Nephron progenitor cell (in vitro differentiated cells): ENCODE data around the gene PPID.
"Not testable (repeated sequence)": the region's sequence is repeated elsewhere in the genome, so short reads cannot be mapped to it uniquely, and the experiment has no call there.

ENCODE experiments used
- DNase-seq: peaks from one replicate; pipeline ENCODE4 v3.0.0; 2021
- H3K27ac Mint-ChIP-seq: 2 replicates; pipeline ENCODE4 v1.8.0; 2021; ENCODE audit warnings: mild to moderate bottlenecking, moderate library complexity, mixed read lengths
- H3K27me3 Mint-ChIP-seq: 2 replicates; pipeline ENCODE4 v1.8.0; 2021; ENCODE audit warnings: mild to moderate bottlenecking, low read depth, mixed read lengths; ENCODE audit not compliant: poor library complexity
- H3K36me3 Mint-ChIP-seq: 2 replicates; pipeline ENCODE4 v1.8.0; 2021; ENCODE audit warnings: low read depth, mixed read lengths
- H3K4me1 Mint-ChIP-seq: 2 replicates; pipeline ENCODE4 v1.8.0; 2021; ENCODE audit warnings: mixed read lengths
- H3K4me3 Mint-ChIP-seq: 2 replicates; pipeline ENCODE4 v1.8.0; 2021; ENCODE audit warnings: mild to moderate bottlenecking, moderate library complexity, mixed read lengths
- H3K9me3 Mint-ChIP-seq: 2 replicates; pipeline ENCODE4 v1.8.0; 2021; ENCODE audit warnings: mild to moderate bottlenecking, moderate library complexity, mixed read lengths
- TF ChIP-seq, protein P1 (sequence below): fragments of 200-600 bp; sonication (generic); IDR thresholded peaks from 2 replicates; pipeline ENCODE4 v1.5.0; 2021; ENCODE audit warnings: antibody characterized with exemption

Gene PPID

DNA sequence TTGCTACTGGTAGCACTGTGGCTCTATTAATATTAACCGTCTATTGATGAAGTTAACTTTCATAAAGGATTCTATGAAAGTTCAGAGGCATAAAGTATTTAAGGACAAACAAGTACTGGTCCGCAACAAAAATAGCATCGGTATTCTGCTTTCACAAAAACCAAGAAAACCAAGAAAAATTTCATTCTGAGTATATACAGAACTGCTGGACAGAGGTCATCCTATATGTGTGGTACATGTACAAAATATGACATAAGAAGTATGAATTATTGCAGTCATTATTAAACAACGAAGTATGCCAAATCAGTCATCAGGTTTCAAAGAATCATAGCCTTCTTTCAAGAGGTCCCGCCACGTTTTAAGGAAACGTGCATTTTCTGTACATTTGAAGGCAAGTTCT, 53.9 kb downstream of the PPID start:
- peaks cover 39% of the 10 kb centered on the region for H3K4me1 Mint-ChIP-seq
- H3K27ac Mint-ChIP-seq, result no peak overlapping the region
- H3K4me3 Mint-ChIP-seq, result peak overlapping the region; percentile 73
- TF ChIP-seq, protein P1, sequence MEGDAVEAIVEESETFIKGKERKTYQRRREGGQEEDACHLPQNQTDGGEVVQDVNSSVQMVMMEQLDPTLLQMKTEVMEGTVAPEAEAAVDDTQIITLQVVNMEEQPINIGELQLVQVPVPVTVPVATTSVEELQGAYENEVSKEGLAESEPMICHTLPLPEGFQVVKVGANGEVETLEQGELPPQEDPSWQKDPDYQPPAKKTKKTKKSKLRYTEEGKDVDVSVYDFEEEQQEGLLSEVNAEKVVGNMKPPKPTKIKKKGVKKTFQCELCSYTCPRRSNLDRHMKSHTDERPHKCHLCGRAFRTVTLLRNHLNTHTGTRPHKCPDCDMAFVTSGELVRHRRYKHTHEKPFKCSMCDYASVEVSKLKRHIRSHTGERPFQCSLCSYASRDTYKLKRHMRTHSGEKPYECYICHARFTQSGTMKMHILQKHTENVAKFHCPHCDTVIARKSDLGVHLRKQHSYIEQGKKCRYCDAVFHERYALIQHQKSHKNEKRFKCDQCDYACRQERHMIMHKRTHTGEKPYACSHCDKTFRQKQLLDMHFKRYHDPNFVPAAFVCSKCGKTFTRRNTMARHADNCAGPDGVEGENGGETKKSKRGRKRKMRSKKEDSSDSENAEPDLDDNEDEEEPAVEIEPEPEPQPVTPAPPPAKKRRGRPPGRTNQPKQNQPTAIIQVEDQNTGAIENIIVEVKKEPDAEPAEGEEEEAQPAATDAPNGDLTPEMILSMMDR, result no peak
- no peak for DNase-seq
- H3K27me3 Mint-ChIP-seq, result no peaks in the 10 kb centered on the region
- H3K36me3 Mint-ChIP-seq, result peaks cover 44% of the 10 kb centered on the region
- peaks cover 9% of the 10 kb centered on the region for H3K9me3 Mint-ChIP-seq

DNA sequence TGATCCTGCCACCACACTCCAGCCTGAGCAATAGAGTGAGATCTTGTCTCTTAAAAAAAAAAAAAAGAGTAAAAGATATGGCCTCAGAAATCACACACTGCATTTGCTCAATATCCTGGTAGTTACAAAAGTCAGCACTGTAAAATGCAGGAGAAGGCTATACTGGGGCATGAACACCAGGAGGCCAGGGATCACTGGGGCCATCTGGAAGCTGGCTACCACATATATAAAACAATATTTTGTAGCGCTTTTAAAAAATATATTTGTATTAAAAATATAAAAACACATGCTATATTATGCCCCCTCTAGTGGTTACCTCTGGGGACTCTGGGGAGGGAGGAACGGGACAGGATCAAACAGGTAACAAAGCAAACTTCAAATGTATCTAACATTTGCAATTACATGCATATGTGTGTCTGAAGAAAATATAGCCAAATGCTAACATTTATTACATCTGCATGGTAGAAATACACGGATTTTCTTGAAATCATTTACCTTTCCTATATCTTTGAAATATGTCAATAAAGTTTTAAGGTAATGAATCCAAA, 55.5 kb downstream of the PPID start:
- Mint-ChIP-seq H3K9me3 (peaks cover 10% of the 10 kb centered on the region), H3K27me3 (no peaks in the 10 kb centered on the region), H3K36me3 (peaks cover 51% of the 10 kb centered on the region), H3K4me3 (no peak overlapping the region), H3K4me1 (peaks cover 45% of the 10 kb centered on the region), H3K27ac (no peak overlapping the region)
- peak; percentile 14 for DNase-seq
- TF ChIP-seq, protein P1, result peak; percentile 57

DNA sequence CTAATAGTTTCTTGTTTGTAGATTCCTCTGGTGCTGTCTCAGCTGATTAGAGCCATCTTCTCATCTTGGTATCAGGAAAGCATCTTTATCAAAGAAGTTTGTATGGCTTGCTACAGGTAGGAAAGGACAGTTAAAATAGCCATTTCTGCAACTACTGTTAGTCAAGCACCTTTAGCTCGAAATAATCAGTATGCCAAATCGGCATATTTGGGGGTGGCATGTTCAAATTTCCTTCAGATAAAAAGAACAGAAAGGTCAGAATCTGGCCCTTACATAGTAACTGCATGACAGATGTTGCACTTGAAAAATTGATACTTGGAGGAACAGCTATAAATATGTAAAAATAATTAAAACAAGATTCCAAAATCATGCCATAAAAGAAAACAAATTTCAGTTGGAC, 56.3 kb downstream of the PPID start:
- Mint-ChIP-seq H3K27me3 (no peaks in the 10 kb centered on the region), H3K27ac (no peak overlapping the region), H3K9me3 (peaks cover 10% of the 10 kb centered on the region), H3K4me3 (no peak overlapping the region), H3K36me3 (peaks cover 51% of the 10 kb centered on the region), H3K4me1 (peaks cover 39% of the 10 kb centered on the region)
- TF ChIP-seq, protein P1, result no peak
- DNase-seq, result no peak

DNA sequence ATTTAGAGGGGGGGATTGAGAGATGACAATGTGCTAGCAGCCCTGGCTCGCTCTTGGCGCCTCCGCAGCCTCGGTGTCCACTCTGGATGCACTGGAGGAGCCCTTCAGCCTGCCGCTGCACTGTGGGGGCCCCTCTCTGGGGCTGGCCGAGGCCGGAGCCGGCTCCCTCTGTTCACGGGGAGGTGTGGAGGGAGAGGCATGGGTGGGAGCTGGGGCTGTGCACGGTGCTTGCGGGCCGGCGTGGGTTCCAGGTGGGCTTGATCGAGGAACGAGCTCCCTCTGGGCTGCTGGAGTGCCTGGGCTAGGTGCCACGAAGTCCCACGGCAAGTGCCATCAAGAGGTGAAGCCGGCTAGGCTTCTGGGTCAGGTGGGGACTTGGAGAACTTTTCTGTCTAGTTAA, 58.4 kb downstream of the PPID start:
- Mint-ChIP-seq H3K36me3 (peaks cover 51% of the 10 kb centered on the region), H3K9me3 (peaks cover 10% of the 10 kb centered on the region), H3K4me1 (peaks cover 28% of the 10 kb centered on the region), H3K4me3 (no peak overlapping the region), H3K27me3 (no peaks in the 10 kb centered on the region), H3K27ac (no peak overlapping the region)
- DNase-seq, result no peak
- TF ChIP-seq, protein P1, result no peak

DNA sequence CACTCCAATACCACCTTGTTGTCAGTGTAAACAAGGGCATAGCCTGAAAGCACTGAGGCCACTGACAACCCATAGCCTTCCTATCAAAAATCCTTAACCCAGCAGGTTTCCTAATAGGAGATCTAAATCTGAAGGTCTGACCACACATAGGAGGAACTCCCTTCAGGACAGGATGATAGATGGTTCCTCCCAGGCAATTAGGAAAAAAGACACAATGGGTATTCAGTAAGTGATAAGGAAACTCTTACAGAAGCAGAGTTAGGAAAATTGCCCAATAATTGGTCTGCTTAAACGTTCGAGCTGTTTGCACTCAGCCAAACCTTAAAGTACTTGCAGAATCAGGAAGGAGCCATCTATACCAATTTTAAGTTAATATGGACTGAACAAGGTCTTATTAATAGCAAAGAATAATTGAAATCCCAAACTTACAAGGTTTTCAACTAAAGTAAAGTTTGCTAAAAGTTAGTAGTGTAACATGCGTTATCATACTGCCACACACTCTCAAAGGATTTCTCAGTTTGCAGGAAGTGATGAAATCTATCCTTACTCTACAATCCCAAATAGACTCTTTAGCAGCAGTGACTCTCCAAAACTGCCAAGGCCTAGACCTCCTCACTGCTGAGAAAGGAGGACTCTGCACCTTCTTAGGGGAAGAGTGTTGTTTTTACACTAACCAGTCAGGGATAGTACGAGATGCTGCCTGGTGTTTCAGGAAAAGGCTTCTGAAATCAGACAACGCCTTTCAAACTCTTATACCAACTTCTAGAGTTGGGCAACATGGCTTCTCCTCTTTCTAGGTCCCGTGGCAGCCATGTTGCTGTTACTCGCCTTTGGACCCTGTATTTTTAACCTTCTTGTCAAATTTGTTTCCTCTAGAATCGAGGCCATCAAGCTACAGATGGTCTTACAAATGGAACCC, 59.2 kb downstream of the PPID start:
- Mint-ChIP-seq H3K36me3 (peaks cover 46% of the 10 kb centered on the region), H3K4me1 (peaks cover 22% of the 10 kb centered on the region)
- H3K27me3 Mint-ChIP-seq, DNase-seq, H3K4me3 Mint-ChIP-seq, H3K27ac Mint-ChIP-seq, H3K9me3 Mint-ChIP-seq: not testable (repeated sequence)

DNA sequence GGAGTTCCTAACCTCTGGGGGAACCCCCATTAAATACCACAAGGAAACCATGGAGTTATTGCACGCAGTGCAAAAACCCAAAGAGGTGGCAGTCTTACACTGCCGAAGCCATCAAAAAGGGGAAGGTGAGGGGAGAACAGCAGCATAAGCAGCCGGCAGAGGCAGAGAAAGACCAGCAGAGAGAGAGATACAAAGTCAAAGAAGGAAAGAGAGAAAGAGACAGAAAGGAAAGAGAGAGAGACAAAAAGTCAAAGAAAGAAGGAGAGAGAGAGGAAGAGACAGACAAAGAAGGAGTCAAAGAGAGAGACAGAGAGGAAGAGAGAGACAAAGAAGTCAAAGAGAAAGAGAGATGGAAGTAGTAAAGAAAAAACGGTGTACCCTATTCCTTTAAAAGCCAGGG, 59.9 kb downstream of the PPID start:
- Mint-ChIP-seq H3K36me3 (peaks cover 42% of the 10 kb centered on the region), H3K27ac (peak overlapping the region; percentile 30), H3K4me1 (peaks cover 19% of the 10 kb centered on the region)
- not testable (repeated sequence) for DNase-seq, H3K9me3 Mint-ChIP-seq, H3K4me3 Mint-ChIP-seq, H3K27me3 Mint-ChIP-seq
